Hepatocyte (in vitro differentiated cells): ENCODE data around the gene PPEF1. TPM values are rescaled to one million over a fixed set of nuclear protein-coding genes. Genes with fewer than 3 reads are reported as not detected.

Experiments
- DNase-seq: peaks from one replicate; pipeline ENCODE4 v3.0.0-alpha.2; 2016; ENCODE audit warnings: low spot score
- H2AFZ ChIP-seq: fragments of 200-600 bp; sonication (generic); 2 replicates; pipeline ENCODE4 v1.6.0; 2016; ENCODE audit warnings: antibody characterized with exemption, mild to moderate bottlenecking
- H3K27ac ChIP-seq: fragments of 200-600 bp; sonication (generic); 2 replicates; pipeline ENCODE4 v1.5.1; 2016; ENCODE audit warnings: mild to moderate bottlenecking
- H3K27me3 ChIP-seq: fragments of 200-600 bp; sonication (generic); 2 replicates; pipeline ENCODE4 v1.6.1; 2016
- H3K36me3 ChIP-seq: fragments of 200-600 bp; sonication (generic); replicated peaks from 2 replicates; pipeline ENCODE4 v1.5.1; 2016; ENCODE audit warnings: low read depth; ENCODE audit not compliant: insufficient read depth
- H3K4me1 ChIP-seq: fragments of 200-600 bp; sonication (generic); 2 replicates; pipeline ENCODE4 v1.5.1; 2016; ENCODE audit warnings: mild to moderate bottlenecking, moderate library complexity; ENCODE audit not compliant: insufficient read depth
- H3K4me2 ChIP-seq: fragments of 200-600 bp; sonication (generic); 2 replicates; pipeline ENCODE4 v1.6.0; 2016
- H3K4me3 ChIP-seq: fragments of 200-600 bp; sonication (generic); 2 replicates; pipeline ENCODE4 v1.5.1; 2016; ENCODE audit warnings: mild to moderate bottlenecking
- H3K79me2 ChIP-seq: fragments of 200-600 bp; sonication (generic); 2 replicates; pipeline ENCODE4 v1.6.0; 2017; ENCODE audit warnings: mild to moderate bottlenecking
- H3K9me2 ChIP-seq: fragments of 200-600 bp; sonication (generic); replicated peaks from 2 replicates; pipeline ENCODE4 v1.6.0; 2017; ENCODE audit warnings: mild to moderate bottlenecking; ENCODE audit not compliant: insufficient read depth
- H3K9me3 ChIP-seq: fragments of 200-600 bp; sonication (generic); 2 replicates; pipeline ENCODE4 v1.5.1; 2016; ENCODE audit warnings: low read depth, mild to moderate bottlenecking
- H4K20me1 ChIP-seq: fragments of 200-600 bp; sonication (generic); 2 replicates; pipeline ENCODE4 v1.6.0; 2016; ENCODE audit warnings: mild to moderate bottlenecking; ENCODE audit not compliant: insufficient read depth, poor library complexity, severe bottlenecking
- EZH2 ChIP-seq: fragments of 200-600 bp; sonication (generic); IDR thresholded peaks from 2 replicates; pipeline ENCODE4 v1.6.1; 2016; ENCODE audit warnings: antibody characterized with exemption, mild to moderate bottlenecking, borderline replicate concordance
- EZH2phosphoT487 ChIP-seq: fragments of 200-600 bp; sonication (generic); IDR thresholded peaks from one replicate; pipeline ENCODE4 v1.6.1; 2018; ENCODE audit warnings: antibody characterized with exemption, mild to moderate bottlenecking, low read depth, moderate library complexity; ENCODE audit not compliant: unreplicated experiment, severe bottlenecking
- WGBS: methylation state at CpG from one replicate; pipeline ENCODE4 v1.1.6; 2016; ENCODE audit warnings: low lambda C conversion rate; ENCODE audit errors: missing lambda C conversion rate; 5-methylcytosine and 5-hydroxymethylcytosine counted together
- polyA plus RNA-seq: library from polyadenylated mRNA; unstranded; fragments of >200 nt; fragmentation: Nextera tagmentation; extraction: Ambion mirVana; gene quantifications from 2 replicates; pipeline ENCODE4 v1.2.1, GENCODE V29; 2016
- total RNA-seq: library from RNA; depleted of rRNA; stranded (reverse); fragments of >200 nt; gene quantifications from 2 replicates; pipeline ENCODE4 v1.2.3, GENCODE V29; 2014
- TF ChIP-seq, protein P1 (sequence below): fragments of 200-600 bp; sonication (generic); IDR thresholded peaks from 2 replicates; pipeline ENCODE4 v1.5.1; 2016; ENCODE audit warnings: antibody characterized with exemption, mild to moderate bottlenecking; ENCODE audit not compliant: poor library complexity

Gene PPEF1
- total and polyA plus RNA-seq, 2 experiments from 2014 or later: 0.22 to 3.1 TPM

- Histone ChIP-seq H2AFZ (no peak overlapping the region), H4K20me1 (no peaks in the 10 kb centered on the region), H3K4me2 (no peak overlapping the region), H3K4me1 (no peaks in the 10 kb centered on the region), H3K9me2 (no peaks in the 10 kb centered on the region), H3K27ac (no peak overlapping the region), H3K27me3 (no peaks in the 10 kb centered on the region), H3K79me2 (no peaks in the 10 kb centered on the region), H3K9me3 (no peaks in the 10 kb centered on the region), H3K4me3 (no peak overlapping the region), H3K36me3 (no peaks in the 10 kb centered on the region)
- TF ChIP-seq, protein P1, sequence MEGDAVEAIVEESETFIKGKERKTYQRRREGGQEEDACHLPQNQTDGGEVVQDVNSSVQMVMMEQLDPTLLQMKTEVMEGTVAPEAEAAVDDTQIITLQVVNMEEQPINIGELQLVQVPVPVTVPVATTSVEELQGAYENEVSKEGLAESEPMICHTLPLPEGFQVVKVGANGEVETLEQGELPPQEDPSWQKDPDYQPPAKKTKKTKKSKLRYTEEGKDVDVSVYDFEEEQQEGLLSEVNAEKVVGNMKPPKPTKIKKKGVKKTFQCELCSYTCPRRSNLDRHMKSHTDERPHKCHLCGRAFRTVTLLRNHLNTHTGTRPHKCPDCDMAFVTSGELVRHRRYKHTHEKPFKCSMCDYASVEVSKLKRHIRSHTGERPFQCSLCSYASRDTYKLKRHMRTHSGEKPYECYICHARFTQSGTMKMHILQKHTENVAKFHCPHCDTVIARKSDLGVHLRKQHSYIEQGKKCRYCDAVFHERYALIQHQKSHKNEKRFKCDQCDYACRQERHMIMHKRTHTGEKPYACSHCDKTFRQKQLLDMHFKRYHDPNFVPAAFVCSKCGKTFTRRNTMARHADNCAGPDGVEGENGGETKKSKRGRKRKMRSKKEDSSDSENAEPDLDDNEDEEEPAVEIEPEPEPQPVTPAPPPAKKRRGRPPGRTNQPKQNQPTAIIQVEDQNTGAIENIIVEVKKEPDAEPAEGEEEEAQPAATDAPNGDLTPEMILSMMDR: no peak
- no peak for TF ChIP-seq EZH2phosphoT487
- TF ChIP-seq EZH2: no peak
- DNase-seq: no peak
- WGBS: 85% methylated on average over 7 of the region's 7 CpGs
These were observed 19.5 kb upstream of the PPEF1 start for GRCh38 chrX:18687856-18688495.

- Histone ChIP-seq H3K4me2 (no peak overlapping the region), H3K9me3 (no peaks in the 10 kb centered on the region), H3K4me3 (no peak overlapping the region), H2AFZ (no peak overlapping the region), H3K79me2 (no peaks in the 10 kb centered on the region), H3K4me1 (no peaks in the 10 kb centered on the region), H4K20me1 (no peaks in the 10 kb centered on the region), H3K9me2 (no peaks in the 10 kb centered on the region), H3K36me3 (no peaks in the 10 kb centered on the region), H3K27me3 (no peaks in the 10 kb centered on the region), H3K27ac (no peak overlapping the region)
- TF ChIP-seq EZH2phosphoT487: no peak
- no peak for TF ChIP-seq EZH2
- TF ChIP-seq, protein P1: no peak
- 44% methylated on average over 1 of the region's 1 CpG for WGBS
- DNase-seq: no peak
These were observed 16.0 kb upstream of the PPEF1 start for GRCh38 chrX:18691431-18691830.

GRCh38 chrX:18692541-18692940, 14.9 kb upstream of the PPEF1 start:
- Histone ChIP-seq H3K27me3 (no peaks in the 10 kb centered on the region), H3K36me3 (no peaks in the 10 kb centered on the region), H3K4me2 (no peak overlapping the region), H3K4me1 (no peaks in the 10 kb centered on the region), H3K9me2 (no peaks in the 10 kb centered on the region), H3K4me3 (no peak overlapping the region), H2AFZ (no peak overlapping the region), H3K27ac (no peak overlapping the region), H4K20me1 (no peaks in the 10 kb centered on the region), H3K79me2 (no peaks in the 10 kb centered on the region), H3K9me3 (no peaks in the 10 kb centered on the region)
- WGBS: 76% methylated on average over 4 of the region's 4 CpGs
- DNase-seq: no peak
- TF ChIP-seq EZH2phosphoT487: no peak
- TF ChIP-seq, protein P1: no peak
- no peak for TF ChIP-seq EZH2
